Measurements from ENCODE around the gene NR1H2.
"Not testable (repeated sequence)": the region's sequence is repeated elsewhere in the genome, so short reads cannot be mapped to it uniquely, and the experiment has no call there.

Gene NR1H2

GRCh38 chr19:50376166-50377050 is at the start of gene NR1H2:
Gene NR1H2, plus strand, starts transcription at chr19:50376457. Its CDS starts 1,149 bp downstream, at chr19:50377606.
- peak; percentile 89 to 97 for DNase-seq (ENCODE audit: low read depth in 2 of 2)

- no peak for DNase-seq (ENCODE audit: low read depth in 2 of 2)
These were observed 49.2 kb upstream of the NR1H2 start for GRCh38 chr19:50327013-50327412.

GRCh38 chr19:50327461-50328223 is 48.6 kb upstream of the NR1H2 start:
- DNase-seq (ENCODE audit: low read depth in 2 of 2), result no peak

- DNase-seq (ENCODE audit: low read depth in 2 of 2), result peak in 1 of 2 donors; percentile 38
These were observed 47.9 kb upstream of the NR1H2 start for GRCh38 chr19:50328224-50328872.

DNA sequence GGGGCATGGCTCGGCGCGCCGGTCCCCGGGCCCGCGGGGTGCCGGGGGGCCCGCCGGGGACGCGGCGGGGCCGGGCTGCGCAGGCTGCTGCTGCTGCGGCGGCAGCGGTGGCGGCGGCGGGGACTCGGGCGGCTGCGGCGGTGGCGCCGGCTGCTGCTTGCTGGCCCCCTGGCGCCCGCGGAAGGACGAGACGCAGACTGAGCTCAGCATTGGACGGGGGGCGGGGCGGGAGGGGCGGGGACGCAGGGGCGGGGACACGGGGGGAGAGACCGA is 47.4 kb upstream of the NR1H2 start:
- DNase-seq (ENCODE audit: low read depth in 2 of 2), result no peak

DNA sequence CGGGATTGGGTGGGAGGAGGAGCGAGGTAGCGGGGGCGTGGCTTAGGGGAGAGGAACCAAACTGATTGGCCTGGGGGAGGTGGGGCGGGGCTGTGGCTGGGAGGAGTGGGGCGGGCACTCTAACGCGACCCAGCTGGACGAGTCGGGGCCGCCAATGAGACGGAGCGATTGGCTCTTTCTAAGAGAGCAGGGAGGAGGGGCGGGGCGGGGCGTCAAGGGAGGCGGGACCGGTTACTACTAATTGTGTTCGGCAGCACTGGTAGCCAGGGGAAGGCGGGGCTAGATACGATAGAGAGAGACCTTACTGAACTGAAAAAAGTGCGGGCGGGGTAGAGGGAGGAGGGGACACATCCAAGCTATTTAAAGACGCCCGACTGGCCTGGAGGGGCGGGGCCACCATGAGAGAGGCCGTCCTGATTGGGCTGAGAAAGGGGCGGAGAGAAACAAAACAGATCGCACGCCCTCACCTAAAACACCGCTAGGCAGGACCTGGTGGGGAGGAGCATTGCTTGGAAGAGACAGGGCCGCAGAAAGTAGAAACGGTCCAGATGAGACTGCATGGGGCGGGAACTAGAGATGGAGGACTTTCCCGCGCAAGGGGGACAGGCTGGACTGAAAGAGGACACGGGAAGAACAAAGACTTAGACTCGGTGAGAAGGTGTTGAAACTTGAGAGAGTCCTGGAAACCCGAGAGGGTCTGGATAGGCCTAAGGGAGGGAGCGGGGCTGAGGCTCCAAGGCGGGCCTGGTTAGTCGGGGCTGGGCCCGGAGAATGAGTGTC is 46.9 kb upstream of the NR1H2 start, which contains the start of gene KCNC3:
Gene KCNC3 (minus strand): TSS at position 232 of the 780 bp plus-strand sequence. CDS start 295 bp downstream, outside the sequence.
- peak; percentile 97 to 99 for DNase-seq (ENCODE audit: low read depth in 2 of 2)

GRCh38 chr19:50329926-50330294 is 46.3 kb upstream of the NR1H2 start:
- not testable (repeated sequence) for DNase-seq (ENCODE audit: low read depth in 2 of 2)

GRCh38 chr19:50330365-50331078 is 45.7 kb upstream of the NR1H2 start:
- DNase-seq (ENCODE audit: low read depth in 2 of 2), result peak; percentile 82 to 84

DNA sequence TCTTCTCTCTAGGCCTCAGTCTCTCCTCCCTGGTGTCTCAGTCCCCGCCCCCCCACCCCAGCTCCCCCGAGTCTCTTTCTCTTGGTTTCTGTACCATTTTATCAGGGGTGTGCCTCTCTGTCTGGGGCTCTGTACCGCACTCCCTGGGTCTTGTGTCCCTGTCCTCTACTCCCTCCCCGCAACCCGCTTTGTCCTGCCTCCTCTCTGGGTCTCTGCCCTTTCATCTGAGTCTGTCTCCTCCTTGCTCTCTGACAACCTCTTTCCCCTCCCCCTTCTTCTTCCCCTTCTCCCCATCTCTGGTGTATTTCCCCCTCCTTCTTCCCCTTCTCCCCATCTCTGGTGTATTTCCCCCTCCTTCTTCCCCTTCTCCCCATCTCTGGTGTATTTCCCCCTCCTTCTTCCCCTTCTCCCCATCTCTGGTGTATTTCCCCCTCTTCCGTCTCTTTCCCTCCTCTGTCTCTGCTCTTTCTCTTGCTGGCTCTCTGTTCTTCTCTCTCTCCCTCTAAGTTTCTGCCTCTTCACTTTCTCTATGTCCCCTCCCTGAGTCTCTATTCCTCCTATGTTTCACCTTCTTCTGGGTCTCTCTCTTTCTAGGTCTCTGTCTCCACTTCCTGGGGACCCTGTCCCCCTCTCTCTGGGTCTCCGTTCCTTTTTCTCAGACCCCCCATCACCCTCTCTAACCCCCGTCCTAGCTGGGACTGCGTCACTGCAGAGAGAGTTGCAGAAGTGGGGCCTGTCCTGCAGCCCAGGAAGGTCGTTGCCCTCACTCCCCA is 44.9 kb upstream of the NR1H2 start:
- DNase-seq (ENCODE audit: low read depth in 2 of 2), result no peak

GRCh38 chr19:50331994-50332243 is 44.3 kb upstream of the NR1H2 start:
- no peak for DNase-seq (ENCODE audit: low read depth in 2 of 2)

DNA sequence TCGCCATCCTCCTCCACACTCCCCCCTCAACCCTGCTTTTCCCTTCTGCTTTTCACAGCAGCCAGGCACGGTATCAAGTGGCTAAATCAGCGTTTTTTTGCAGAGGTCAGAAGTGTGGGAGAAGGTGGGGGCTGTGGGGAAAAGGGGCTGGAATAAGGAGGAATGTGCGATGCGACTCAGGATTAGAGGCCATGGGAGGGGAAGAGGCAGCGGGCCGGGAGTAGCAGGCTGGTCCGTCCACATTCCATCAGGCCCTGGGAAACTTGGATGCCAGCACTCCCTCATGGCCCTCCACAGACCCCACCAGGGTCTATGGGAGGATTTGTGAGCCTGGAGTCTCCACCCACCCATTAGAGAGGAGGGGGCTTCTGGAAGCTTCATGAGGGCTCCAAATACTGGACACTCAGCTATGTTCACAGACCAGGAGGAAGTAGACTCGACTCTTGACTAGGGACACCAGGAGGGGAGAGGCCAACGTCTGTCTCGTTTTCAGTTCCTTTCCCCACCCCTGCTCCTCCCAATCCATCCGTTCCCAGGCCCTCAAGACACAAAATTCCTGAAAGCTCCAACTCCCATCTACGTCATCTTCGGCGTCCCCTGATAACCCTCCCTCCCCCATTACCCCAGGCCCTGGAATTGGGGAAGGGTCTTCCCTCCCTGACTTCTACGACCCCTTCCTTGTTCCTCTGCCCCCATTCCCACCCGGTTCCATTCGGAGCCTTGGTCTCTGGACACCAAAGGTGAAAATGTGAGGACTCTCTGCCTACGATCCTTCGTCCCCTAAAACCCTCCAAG is 43.8 kb upstream of the NR1H2 start:
- DNase-seq (ENCODE audit: low read depth in 2 of 2), result no peak

GRCh38 chr19:50333235-50333736 is 43.0 kb upstream of the NR1H2 start:
- peak; percentile 92 for DNase-seq (ENCODE audit: low read depth in 2 of 2)

DNA sequence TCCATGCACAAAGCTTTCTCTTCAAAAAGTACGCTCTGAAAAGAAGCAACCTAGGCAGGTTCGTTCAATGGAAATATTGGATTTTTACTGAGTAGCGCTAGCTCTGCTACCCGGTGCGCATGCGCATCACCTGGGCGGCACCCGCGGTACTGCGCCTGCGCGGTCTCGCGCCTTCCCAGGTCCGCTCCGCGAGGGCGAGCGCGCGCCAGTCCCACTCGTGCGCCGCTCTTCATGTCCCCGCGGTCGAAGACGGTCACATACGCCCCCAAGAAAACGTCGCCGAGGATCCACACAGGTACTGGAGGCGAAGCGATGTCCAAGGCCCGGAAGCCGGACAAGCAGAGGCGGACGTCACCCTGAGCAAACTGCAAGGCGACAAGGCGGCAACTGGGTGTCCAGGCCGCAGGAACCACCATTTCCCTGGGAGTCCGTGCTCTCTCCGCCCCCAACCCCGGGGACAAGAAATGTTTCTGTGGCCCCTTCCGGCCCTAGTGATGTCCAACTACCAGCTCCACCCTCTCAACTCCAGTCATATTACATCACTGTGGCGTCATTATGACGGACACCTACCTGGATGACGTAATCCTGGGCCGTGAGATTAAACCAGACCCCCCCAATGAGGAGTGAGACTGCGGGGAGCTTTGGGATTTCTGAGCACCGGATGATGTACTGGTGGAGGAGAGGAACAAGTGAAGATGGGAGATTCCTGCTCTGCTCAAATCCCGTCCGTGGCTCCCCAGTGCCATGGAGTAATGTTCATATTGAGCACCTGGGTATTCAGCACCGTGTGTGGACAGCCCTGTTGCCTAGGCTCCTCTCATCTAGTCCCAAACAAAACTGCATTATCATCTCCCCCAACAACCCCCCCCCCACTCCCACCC is 42.3 kb upstream of the NR1H2 start:
- DNase-seq (ENCODE audit: low read depth in 2 of 2), result peak; percentile 70 to 79

DNA sequence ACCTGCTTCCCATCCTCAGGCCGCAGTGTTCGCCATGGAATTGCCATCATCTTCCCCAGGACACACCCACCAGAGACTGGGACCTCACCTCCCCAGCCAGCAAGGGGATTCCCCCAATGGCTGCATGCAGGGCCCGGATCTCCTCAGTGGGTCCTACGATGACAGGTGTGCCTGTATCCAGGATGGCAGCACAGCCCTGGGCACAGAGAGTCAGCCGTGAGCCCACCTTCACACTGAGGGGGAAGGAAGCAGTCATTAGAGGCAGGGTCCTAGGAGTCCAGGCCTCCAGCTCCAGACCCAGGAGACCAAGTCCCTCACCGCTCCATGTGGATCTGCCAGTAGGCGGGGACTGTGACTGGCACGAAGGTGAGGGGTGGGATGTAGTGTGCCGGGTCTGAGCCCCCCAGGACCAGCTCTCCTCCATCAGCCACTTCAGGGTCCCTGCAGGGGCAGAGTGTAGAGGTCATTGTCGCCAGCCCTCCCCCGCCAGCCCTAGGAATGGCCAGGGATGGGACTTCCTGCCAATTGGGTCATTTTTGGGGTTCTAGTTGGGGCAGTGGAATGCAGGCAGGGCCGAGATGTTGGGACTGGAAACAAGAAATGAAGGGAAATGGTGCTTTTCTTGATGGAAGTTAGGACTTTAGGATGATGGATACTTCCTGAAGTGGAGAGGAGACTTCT is 41.4 kb upstream of the NR1H2 start:
- no peak for DNase-seq (ENCODE audit: low read depth in 2 of 2)

GRCh38 chr19:50337031-50337430 is 39.2 kb upstream of the NR1H2 start:
- not testable (repeated sequence) for DNase-seq (ENCODE audit: low read depth in 2 of 2)

GRCh38 chr19:50340331-50340730 is 35.9 kb upstream of the NR1H2 start:
- DNase-seq (ENCODE audit: low read depth in 2 of 2), result no peak

DNA sequence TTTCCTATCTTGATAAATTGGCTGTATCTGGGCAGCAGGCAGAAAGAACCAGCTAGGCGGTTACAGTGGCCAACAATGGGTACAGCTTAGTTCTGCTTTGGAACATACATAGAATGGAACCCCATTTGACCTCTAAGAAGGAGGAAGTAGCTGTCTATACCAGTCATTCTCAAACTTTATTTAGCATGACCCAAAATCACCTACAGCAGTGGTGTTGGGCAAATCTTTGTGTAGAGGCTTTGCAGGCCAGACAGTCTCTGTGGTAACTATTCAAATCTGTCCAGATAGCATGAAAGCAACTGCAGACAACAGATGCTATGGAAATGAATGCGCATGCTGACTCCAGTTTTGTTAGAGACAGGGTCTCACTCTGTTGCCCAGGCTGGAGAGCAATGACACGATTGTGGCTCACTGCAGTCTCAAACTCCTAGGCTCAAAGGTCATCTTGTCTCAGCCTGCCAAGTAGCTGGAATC is 35.1 kb upstream of the NR1H2 start:
- no peak for DNase-seq (ENCODE audit: low read depth in 2 of 2)
